B cell (primary cell): ENCODE measurements around the gene YAP1. TPM values are rescaled to one million over a fixed set of nuclear protein-coding genes. Genes with fewer than 3 reads are reported as not detected.

Experiments used
- ATAC-seq: fragments of 200-7000 bp; cut with Tn5 transposase; one replicate; pipeline ENCODE4 v1.10.0; 2021; ENCODE audit warnings: low read depth, mild to moderate bottlenecking, moderate number of reproducible peaks, moderate library complexity
- CTCF ChIA-PET: fragments of 350-600 bp; sonication (Branson Sonifier 250); formaldehyde crosslinking; loops from one replicate; lab custom pipeline; 2021; ENCODE audit warnings: antibody characterized with exemption, inconsistent platforms; lab: Charles Lee
- POLR2A ChIA-PET: fragments of 350-600 bp; sonication (Branson Sonifier 250); formaldehyde crosslinking; loops from one replicate; lab custom pipeline; 2021; ENCODE audit warnings: antibody characterized with exemption; lab: Charles Lee
- DNase-seq: peaks from one replicate; pipeline ENCODE4 v3.0.0; 2013
- H2AFZ ChIP-seq: 2 replicates; pipeline ENCODE4 v1.6.1; 2012; ENCODE audit warnings: mild to moderate bottlenecking, low read depth, low read length; ENCODE audit not compliant: insufficient read depth, poor library complexity, severe bottlenecking
- H3K27ac ChIP-seq, 2 donors: 1 replicate in 1 of 2; 2 replicates in 1 of 2; pipeline ENCODE4 v1.5.1; 2012 to 2013; ENCODE audit warnings: low read length in 2 of 2, mild to moderate bottlenecking in 2 of 2, moderate library complexity in 1 of 2
- H3K27me3 ChIP-seq, 4 experiments: fragments of 200-600 bp in 1 of 4; sonication (generic) in 1 of 4; replicated peaks in 1 of 4; 1 replicate in 2 of 4; 2 replicates in 2 of 4; pipeline versions ENCODE4 v1.6.1 to v1.7.0; 2013 to 2016; ENCODE audit warnings: low read length in 3 of 4, mild to moderate bottlenecking in 2 of 4, mixed read lengths in 1 of 4, moderate library complexity in 1 of 4; ENCODE audit not compliant: insufficient read depth in 4 of 4, control insufficient read depth in 3 of 4; ENCODE audit errors: control extremely low read depth in 1 of 4
- H3K36me3 ChIP-seq, 2 experiments: replicated peaks in 1 of 2; 1 replicate in 1 of 2; 2 replicates in 1 of 2; pipeline versions ENCODE4 v1.6.1 to v1.7.1; 2013; ENCODE audit warnings: low read length in 1 of 2; ENCODE audit not compliant: insufficient read depth in 2 of 2, control insufficient read depth in 1 of 2; ENCODE audit errors: control extremely low read depth in 1 of 2, extremely low read depth in 1 of 2
- H3K4me1 ChIP-seq, 2 donors: fragments of 200-600 bp in 1 of 2; sonication (generic) in 1 of 2; 1 replicate in 1 of 2; 2 replicates in 1 of 2; pipeline versions ENCODE4 v1.5.1 to v1.6.1; 2013 to 2017; ENCODE audit warnings: low read length in 2 of 2; ENCODE audit not compliant: control insufficient read depth in 2 of 2, insufficient read depth in 2 of 2
- H3K4me2 ChIP-seq: replicated peaks from 2 replicates; pipeline ENCODE3; 2012; ENCODE audit warnings: mild to moderate bottlenecking, low read depth, low read length; ENCODE audit not compliant: poor library complexity, severe bottlenecking
- H3K4me3 ChIP-seq, 5 experiments: fragments of 200-600 bp in 1 of 5; sonication (generic) in 1 of 5; 1 replicate in 3 of 5; 2 replicates in 2 of 5; pipeline versions ENCODE4 v1.5.1 to v1.7.0; 2011 to 2016; ENCODE audit warnings: low read length in 4 of 5, mild to moderate bottlenecking in 4 of 5, low read depth in 2 of 5, control low read depth in 1 of 5, moderate library complexity in 1 of 5; ENCODE audit not compliant: insufficient read depth in 1 of 5; ENCODE audit errors: control extremely low read depth in 1 of 5, extremely low read depth in 1 of 5
- H3K79me2 ChIP-seq: fragments of 200-600 bp; sonication (generic); one replicate; pipeline ENCODE4 v1.6.0; 2016; ENCODE audit warnings: low read length; ENCODE audit not compliant: control insufficient read depth, insufficient read depth
- H3K9ac ChIP-seq: fragments of 200-600 bp; sonication (generic); 2 replicates; pipeline ENCODE4 v1.6.1; 2017; ENCODE audit warnings: mild to moderate bottlenecking, low read length, moderate library complexity
- H3K9me3 ChIP-seq, 3 donors: one replicate each; pipeline versions ENCODE4 v1.6.1 to v1.7.1; 2013; ENCODE audit warnings: low read length in 2 of 3; ENCODE audit not compliant: control insufficient read depth in 2 of 3, insufficient read depth in 1 of 3; ENCODE audit errors: control extremely low read depth in 1 of 3
- H4K20me1 ChIP-seq: 2 replicates; pipeline ENCODE4 v1.6.0; 2012; ENCODE audit warnings: mild to moderate bottlenecking, low read length; ENCODE audit not compliant: insufficient read depth, control insufficient read depth, poor library complexity, severe bottlenecking
- H3K27ac Mint-ChIP-seq: one replicate; pipeline ENCODE4 v1.8.0; 2021; ENCODE audit warnings: mixed read lengths
- H3K27me3 Mint-ChIP-seq: one replicate; pipeline ENCODE4 v1.8.0; 2021; ENCODE audit warnings: mixed read lengths
- H3K4me1 Mint-ChIP-seq: one replicate; pipeline ENCODE4 v1.8.0; 2021; ENCODE audit warnings: mixed read lengths
- H3K4me3 Mint-ChIP-seq: one replicate; pipeline ENCODE4 v1.8.0; 2021; ENCODE audit warnings: mixed read lengths
- H3K9me3 Mint-ChIP-seq: one replicate; pipeline ENCODE4 v1.8.0; 2022; ENCODE audit warnings: mixed read lengths; ENCODE audit not compliant: insufficient read depth
- CTCF ChIP-seq: fragments of 200-600 bp; IDR thresholded peaks from one replicate; pipeline ENCODE4 v1.8.0; 2022; ENCODE audit warnings: antibody characterized with exemption, mild to moderate bottlenecking
- EZH2 ChIP-seq: IDR thresholded peaks from 2 replicates; pipeline ENCODE4 v1.6.1; 2012; ENCODE audit warnings: borderline replicate concordance, low read depth, mild to moderate bottlenecking, moderate library complexity, low read length; ENCODE audit not compliant: insufficient read depth, poor library complexity, severe bottlenecking
- WGBS: methylation state at CpG from one replicate; pipeline ENCODE4 v1.1.5; 2013; ENCODE audit warnings: missing lambda C conversion rate; ENCODE audit not compliant: insufficient coverage; 5-methylcytosine and 5-hydroxymethylcytosine counted together
- intact Hi-C: fragments of 100-400 bp; cut with micrococcal nuclease; formaldehyde crosslinking; loops from one replicate; pipeline ENCODE4 v1.10.0; 2022
- polyA plus RNA-seq: library from polyadenylated mRNA; depleted of rRNA; stranded (reverse); fragments of >200 nt; gene quantifications from 2 replicates; pipeline ENCODE4 v1.2.3, GENCODE V29; 2012
- total RNA-seq, 2 donors: library from RNA; stranded (reverse); fragments of 120-200 nt in 1 of 2; gene quantifications; 1 replicate in 1 of 2; 2 replicates in 1 of 2; pipeline versions ENCODE4 v1.2.3 to v1.2.4, GENCODE V29; 2013 to 2022

The YAP1 gene
- total and polyA plus RNA-seq, 2 donors (not counting 1 experiment from before 2014, with no cell fraction given): not detected

GRCh38 chr11:102272047-102272824 is 162.0 kb downstream of the YAP1 start:
- H3K36me3 ChIP-seq: no peaks in the 10 kb centered on the region
- Mint-ChIP-seq H3K4me1 (peaks cover 23% of the 10 kb centered on the region), H3K27ac (no peak overlapping the region), H3K27me3 (peaks cover 43% of the 10 kb centered on the region), H3K4me3 (no peak overlapping the region), H3K9me3 (no peaks in the 10 kb centered on the region)
- peaks cover 13 to 17% of the 10 kb centered on the region in 2 donors for H3K4me1 ChIP-seq
- H3K9me3 ChIP-seq: no peaks in the 10 kb centered on the region
- 88% methylated on average over 10 of the region's 10 CpGs for WGBS
- no peak overlapping the region for H3K4me2 ChIP-seq
- H3K79me2 ChIP-seq: no peaks in the 10 kb centered on the region
- POLR2A ChIA-PET: no interaction called here
- H3K27ac ChIP-seq: no peak overlapping the region
- TF ChIP-seq EZH2 (no peak), CTCF (no peak)
- ATAC-seq (no peak), DNase-seq (no peak)
- intact Hi-C loops: no loop called here
- CTCF ChIA-PET: interaction anchor here (1.3 kb wide), 1 partner anchor 70 kb away, joined by 4 read pairs; no protein-coding TSS in a partner anchor
- H2AFZ ChIP-seq: no peak overlapping the region
- peaks cover 0 to 34% (median 24%) of the 10 kb centered on the region in 4 experiments for H3K27me3 ChIP-seq
- no peak overlapping the region for H3K4me3 ChIP-seq
- H3K9ac ChIP-seq: no peak overlapping the region
- no peaks in the 10 kb centered on the region for H4K20me1 ChIP-seq

GRCh38 chr11:102274628-102275027 is 164.4 kb downstream of the YAP1 start:
- 96% methylated on average over 2 of the region's 3 CpGs for WGBS
- no peaks in the 10 kb centered on the region for H3K9me3 Mint-ChIP-seq

More at GRCh38 chr11:102274628-102275027, 164.4 kb downstream of the YAP1 start:
- Mint-ChIP-seq H3K4me1 (peaks cover 4% of the 10 kb centered on the region), H3K27ac (no peak overlapping the region), H3K27me3 (peaks cover 40% of the 10 kb centered on the region), H3K4me3 (no peak overlapping the region)
- Histone ChIP-seq H2AFZ (no peak overlapping the region), H3K9ac (no peak overlapping the region), H4K20me1 (no peaks in the 10 kb centered on the region), H3K9me3 (no peaks in the 10 kb centered on the region), H3K27ac (no peak overlapping the region), H3K4me2 (no peak overlapping the region), H3K4me1 (peaks cover 4 to 8% of the 10 kb centered on the region in 2 donors), H3K79me2 (no peaks in the 10 kb centered on the region), H3K27me3 (peaks cover 0 to 34% (median 22%) of the 10 kb centered on the region in 4 experiments), H3K36me3 (no peaks in the 10 kb centered on the region), H3K4me3 (no peak overlapping the region)
- ChIA-PET CTCF (no interaction called here), POLR2A (no interaction called here)
- intact Hi-C loops: no loop called here
- no peak for TF ChIP-seq EZH2
- no peak for TF ChIP-seq CTCF
- ATAC-seq (no peak), DNase-seq (no peak)
